Measurements from ENCODE around the gene PCNX2. TPM values are rescaled to one million over a fixed set of nuclear protein-coding genes. Genes with fewer than 3 reads are reported as not detected.
A peak's percentile ranks its signal among the peaks of the same experiment; 100 is the strongest.
"Not testable (repeated sequence)": the region's sequence is repeated elsewhere in the genome, so short reads cannot be mapped to it uniquely, and the experiment has no call there.

PCNX2 gene
- polyA plus RNA-seq, 6 donors from 2014 or later = 0.66 to 5.4 (median 2.4) TPM; not detected in 1

- ATAC-seq (ENCODE audit: low read depth in 2 of 2) = no peak
- Mint-ChIP-seq H3K27me3 (no peaks in the 10 kb centered on the region), H3K4me1 (no peaks in the 10 kb centered on the region), H3K4me3 (no peak overlapping the region), H3K9me3 (peaks cover 0 to 5% (median 0%) of the 10 kb centered on the region in 7 donors), H3K36me3 (peaks cover 11 to 24% of the 10 kb centered on the region in 2 donors), H3K27ac (no peak overlapping the region)
- no peak for DNase-seq
These were observed 290.4 kb downstream of the PCNX2 start for GRCh38 chr1:233005156-233005555.

GRCh38 chr1:233004451-233004850, 291.1 kb downstream of the PCNX2 start:
- H3K4me1 Mint-ChIP-seq = no peaks in the 10 kb centered on the region
- H3K27me3 Mint-ChIP-seq = no peaks in the 10 kb centered on the region
- DNase-seq (no peak), ATAC-seq (ENCODE audit: low read depth in 2 of 2) (no peak)
- H3K9me3 Mint-ChIP-seq = peaks cover 0 to 5% (median 0%) of the 10 kb centered on the region in 7 donors
- peaks cover 18 to 24% of the 10 kb centered on the region in 2 donors for H3K36me3 Mint-ChIP-seq
- H3K27ac Mint-ChIP-seq = no peak overlapping the region
- no peak overlapping the region for H3K4me3 Mint-ChIP-seq

- DNase-seq; H3K4me3 Mint-ChIP-seq; H3K4me1 Mint-ChIP-seq; H3K27me3 Mint-ChIP-seq; H3K27ac Mint-ChIP-seq; ATAC-seq (ENCODE audit: low read depth in 2 of 2); H3K9me3 Mint-ChIP-seq: not testable (repeated sequence)
- peaks cover 23 to 28% of the 10 kb centered on the region in 2 donors for H3K36me3 Mint-ChIP-seq
These were observed 291.9 kb downstream of the PCNX2 start for GRCh38 chr1:233003638-233004037.

- peaks cover 49 to 54% of the 10 kb centered on the region in 2 donors for H3K36me3 Mint-ChIP-seq
- no peak for ATAC-seq (ENCODE audit: low read depth in 2 of 2)
These were observed 295.4 kb downstream of the PCNX2 start for GRCh38 chr1:232999956-233000625.

GRCh38 chr1:232998646-232999045, 296.9 kb downstream of the PCNX2 start:
- Mint-ChIP-seq H3K27me3 (no peaks in the 10 kb centered on the region), H3K27ac (peak overlapping the region in 1 of 6 donors; percentile 55), H3K36me3 (peaks cover 61 to 63% of the 10 kb centered on the region in 2 donors), H3K4me3 (no peak overlapping the region), H3K4me1 (no peaks in the 10 kb centered on the region), H3K9me3 (peaks cover 4 to 18% (median 11%) of the 10 kb centered on the region in 7 donors)
- ATAC-seq (ENCODE audit: low read depth in 2 of 2) (no peak), DNase-seq (no peak)

More at GRCh38 chr1:232999956-233000625, 295.4 kb downstream of the PCNX2 start:
- no peak overlapping the region for H3K27ac Mint-ChIP-seq
- peaks cover 0 to 5% (median 2%) of the 10 kb centered on the region in 7 donors for H3K9me3 Mint-ChIP-seq
- no peaks in the 10 kb centered on the region for H3K4me1 Mint-ChIP-seq
- no peaks in the 10 kb centered on the region for H3K27me3 Mint-ChIP-seq
- H3K4me3 Mint-ChIP-seq = no peak overlapping the region
- no peak for DNase-seq

- H3K4me3 Mint-ChIP-seq = no peak overlapping the region
- H3K36me3 Mint-ChIP-seq = peaks cover 66 to 68% of the 10 kb centered on the region in 2 donors
- peak overlapping the region in 1 of 6 donors; percentile 55 for H3K27ac Mint-ChIP-seq
- ATAC-seq (ENCODE audit: low read depth in 2 of 2) (no peak), DNase-seq (no peak)
- H3K4me1 Mint-ChIP-seq = no peaks in the 10 kb centered on the region
- H3K9me3 Mint-ChIP-seq = peaks cover 5 to 22% (median 14%) of the 10 kb centered on the region in 7 donors
- H3K27me3 Mint-ChIP-seq = no peaks in the 10 kb centered on the region
These were observed 297.4 kb downstream of the PCNX2 start for GRCh38 chr1:232998138-232998537.

GRCh38 chr1:232996143-232996542, 299.4 kb downstream of the PCNX2 start:
- no peak for ATAC-seq (ENCODE audit: low read depth in 2 of 2)
- no peaks in the 10 kb centered on the region for H3K4me1 Mint-ChIP-seq
- H3K27ac Mint-ChIP-seq = no peak overlapping the region
- DNase-seq = no peak
- H3K27me3 Mint-ChIP-seq = no peaks in the 10 kb centered on the region
- H3K4me3 Mint-ChIP-seq = no peak overlapping the region
- H3K9me3 Mint-ChIP-seq = peaks cover 7 to 27% (median 18%) of the 10 kb centered on the region in 7 donors
- H3K36me3 Mint-ChIP-seq = peaks cover 74 to 76% of the 10 kb centered on the region in 2 donors

GRCh38 chr1:232995189-232995588, 300.3 kb downstream of the PCNX2 start:
- Mint-ChIP-seq H3K27me3 (no peaks in the 10 kb centered on the region), H3K4me1 (no peaks in the 10 kb centered on the region), H3K9me3 (peaks cover 7 to 27% (median 18%) of the 10 kb centered on the region in 7 donors), H3K4me3 (no peak overlapping the region), H3K36me3 (peaks cover 69 to 73% of the 10 kb centered on the region in 2 donors), H3K27ac (peak overlapping the region in 1 of 6 donors; percentile 58)
- ATAC-seq (ENCODE audit: low read depth in 2 of 2) (no peak), DNase-seq (no peak)

- H3K4me1 Mint-ChIP-seq = no peaks in the 10 kb centered on the region
- DNase-seq (no peak), ATAC-seq (ENCODE audit: low read depth in 2 of 2) (no peak)
- no peak overlapping the region for H3K4me3 Mint-ChIP-seq
- peaks cover 7 to 27% (median 18%) of the 10 kb centered on the region in 7 donors for H3K9me3 Mint-ChIP-seq
- no peak overlapping the region for H3K27ac Mint-ChIP-seq
- no peaks in the 10 kb centered on the region for H3K27me3 Mint-ChIP-seq
- H3K36me3 Mint-ChIP-seq = peaks cover 59 to 63% of the 10 kb centered on the region in 2 donors
These were observed 302.0 kb downstream of the PCNX2 start for GRCh38 chr1:232993555-232993954.

GRCh38 chr1:232992227-232992626, 303.3 kb downstream of the PCNX2 start:
- peaks cover 48 to 50% of the 10 kb centered on the region in 2 donors for H3K36me3 Mint-ChIP-seq
- DNase-seq = no peak
- H3K9me3 Mint-ChIP-seq = peaks cover 7 to 27% (median 18%) of the 10 kb centered on the region in 7 donors
- no peak for ATAC-seq (ENCODE audit: low read depth in 2 of 2)
- no peaks in the 10 kb centered on the region for H3K27me3 Mint-ChIP-seq
- no peak overlapping the region for H3K4me3 Mint-ChIP-seq
- no peak overlapping the region for H3K27ac Mint-ChIP-seq
- H3K4me1 Mint-ChIP-seq = no peaks in the 10 kb centered on the region

- no peaks in the 10 kb centered on the region for H3K27me3 Mint-ChIP-seq
- no peaks in the 10 kb centered on the region for H3K4me1 Mint-ChIP-seq
- H3K4me3 Mint-ChIP-seq = no peak overlapping the region
- H3K36me3 Mint-ChIP-seq = peaks cover 38 to 40% of the 10 kb centered on the region in 2 donors
- no peak overlapping the region for H3K27ac Mint-ChIP-seq
- DNase-seq (no peak), ATAC-seq (ENCODE audit: low read depth in 2 of 2) (no peak)
- H3K9me3 Mint-ChIP-seq = peaks cover 3 to 27% (median 18%) of the 10 kb centered on the region in 7 donors
These were observed 304.3 kb downstream of the PCNX2 start for GRCh38 chr1:232991238-232991637.

GRCh38 chr1:232990176-232991128, 305.1 kb downstream of the PCNX2 start:
- DNase-seq = no peak
- Mint-ChIP-seq H3K9me3 (peaks cover 3 to 27% (median 18%) of the 10 kb centered on the region in 7 donors), H3K4me3 (peak overlapping the region in 1 of 8 donors; percentile 15), H3K27me3 (no peaks in the 10 kb centered on the region), H3K36me3 (peaks cover 34 to 38% of the 10 kb centered on the region in 2 donors), H3K4me1 (no peaks in the 10 kb centered on the region), H3K27ac (peak overlapping the region in 1 of 6 donors; percentile 26)
- no peak for ATAC-seq (ENCODE audit: low read depth in 2 of 2)

- peaks cover 17 to 21% of the 10 kb centered on the region in 2 donors for H3K36me3 Mint-ChIP-seq
- H3K9me3 Mint-ChIP-seq = peaks cover 3 to 14% (median 10%) of the 10 kb centered on the region in 7 donors
- no peak for ATAC-seq (ENCODE audit: low read depth in 2 of 2)
- no peak for DNase-seq
- peak overlapping the region in 1 of 6 donors; percentile 44 for H3K27ac Mint-ChIP-seq
- no peak overlapping the region for H3K4me3 Mint-ChIP-seq
- H3K4me1 Mint-ChIP-seq = no peaks in the 10 kb centered on the region
- H3K27me3 Mint-ChIP-seq = no peaks in the 10 kb centered on the region
These were observed 306.9 kb downstream of the PCNX2 start for GRCh38 chr1:232988572-232989040.
